ENCODE measurements around the gene SLC7A4.

SLC7A4 gene

DNA sequence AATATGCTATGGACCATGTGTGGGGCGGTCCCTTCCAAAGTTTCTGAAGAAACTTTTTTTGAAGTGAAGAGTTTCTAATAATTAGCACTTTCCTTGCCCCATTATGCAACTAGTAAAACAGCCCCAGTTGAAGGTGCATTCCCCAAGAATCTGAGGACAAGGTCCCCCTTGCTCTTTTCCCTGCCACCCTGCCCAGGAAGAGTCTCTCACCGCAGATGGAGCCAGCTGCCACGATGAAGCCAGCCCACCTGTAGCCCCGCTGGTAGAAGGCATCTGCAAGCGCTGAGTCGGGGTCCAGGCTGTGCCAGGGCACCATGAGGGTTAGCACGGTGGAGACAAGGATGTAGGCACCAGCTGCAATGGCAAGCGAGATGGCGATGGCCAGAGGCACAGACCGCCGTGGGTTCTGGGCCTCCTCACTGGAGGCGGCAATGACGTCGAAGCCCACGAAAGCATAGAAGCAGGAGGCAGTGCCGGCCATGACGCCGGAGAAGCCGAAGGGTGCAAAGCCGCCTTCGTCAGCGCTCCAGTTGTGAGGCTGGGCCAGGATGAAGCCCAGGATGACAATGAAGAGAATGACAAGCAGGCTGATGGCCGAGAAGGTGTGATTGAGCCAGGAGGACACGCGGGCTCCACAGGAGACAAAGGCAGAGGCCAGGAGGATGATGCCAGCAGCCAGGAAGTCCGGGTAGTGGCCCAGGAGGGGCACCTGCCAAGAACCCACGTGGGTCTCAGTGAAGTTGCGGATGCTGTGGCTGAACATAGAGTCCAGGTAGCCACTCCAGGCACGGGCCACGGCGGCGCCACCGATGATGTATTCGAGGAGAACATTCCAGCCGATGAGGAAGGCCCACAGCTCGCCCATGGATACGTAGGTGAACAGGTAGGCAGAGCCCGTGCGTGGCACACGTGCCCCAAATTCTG, 1.5 kb downstream of the SLC7A4 start:
- in situ Hi-C loops (cut with MboI; ENCODE audit: low pct_unique_long_range_greater_than_20kb, low sequenced_read_pairs, unreplicated experiment), result no loop called here

DNA sequence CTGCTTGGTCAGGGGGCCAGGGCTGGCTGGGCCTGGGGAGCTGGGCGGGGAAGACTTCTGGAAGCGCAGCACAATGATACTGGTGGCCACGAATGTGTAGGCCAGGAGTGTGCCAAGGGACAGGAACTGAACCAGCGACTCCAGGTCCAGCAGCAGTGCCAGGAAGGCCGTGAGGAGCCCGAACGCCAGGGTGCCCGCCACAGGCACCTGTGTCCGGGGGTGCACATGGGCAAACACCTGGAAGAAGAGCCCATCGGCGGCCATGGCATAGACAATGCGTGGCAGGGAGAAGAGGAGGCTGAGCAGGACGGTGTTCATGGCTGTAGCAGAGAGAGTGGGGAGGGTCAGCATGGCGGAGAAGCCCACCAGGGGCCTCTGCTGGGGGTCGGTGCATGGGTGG, 2.3 kb downstream of the SLC7A4 start:
- no peak for DNase-seq (ENCODE audit: low spot score)
- in situ Hi-C loops (cut with MboI; ENCODE audit: low pct_unique_long_range_greater_than_20kb, low sequenced_read_pairs, unreplicated experiment), result no loop called here
- TF ChIP-seq, protein P1, sequence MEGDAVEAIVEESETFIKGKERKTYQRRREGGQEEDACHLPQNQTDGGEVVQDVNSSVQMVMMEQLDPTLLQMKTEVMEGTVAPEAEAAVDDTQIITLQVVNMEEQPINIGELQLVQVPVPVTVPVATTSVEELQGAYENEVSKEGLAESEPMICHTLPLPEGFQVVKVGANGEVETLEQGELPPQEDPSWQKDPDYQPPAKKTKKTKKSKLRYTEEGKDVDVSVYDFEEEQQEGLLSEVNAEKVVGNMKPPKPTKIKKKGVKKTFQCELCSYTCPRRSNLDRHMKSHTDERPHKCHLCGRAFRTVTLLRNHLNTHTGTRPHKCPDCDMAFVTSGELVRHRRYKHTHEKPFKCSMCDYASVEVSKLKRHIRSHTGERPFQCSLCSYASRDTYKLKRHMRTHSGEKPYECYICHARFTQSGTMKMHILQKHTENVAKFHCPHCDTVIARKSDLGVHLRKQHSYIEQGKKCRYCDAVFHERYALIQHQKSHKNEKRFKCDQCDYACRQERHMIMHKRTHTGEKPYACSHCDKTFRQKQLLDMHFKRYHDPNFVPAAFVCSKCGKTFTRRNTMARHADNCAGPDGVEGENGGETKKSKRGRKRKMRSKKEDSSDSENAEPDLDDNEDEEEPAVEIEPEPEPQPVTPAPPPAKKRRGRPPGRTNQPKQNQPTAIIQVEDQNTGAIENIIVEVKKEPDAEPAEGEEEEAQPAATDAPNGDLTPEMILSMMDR (IDR thresholded peaks at IDR 0.05; ENCODE audit: extremely low read depth, insufficient read depth, missing control alignments), result no peak

More for the DNA sequence above, 1.5 kb downstream of the SLC7A4 start:
- TF ChIP-seq, protein P1 (IDR thresholded peaks at IDR 0.05; ENCODE audit: extremely low read depth, insufficient read depth, missing control alignments), result no peak
- no peak for DNase-seq (ENCODE audit: low spot score)

DNA sequence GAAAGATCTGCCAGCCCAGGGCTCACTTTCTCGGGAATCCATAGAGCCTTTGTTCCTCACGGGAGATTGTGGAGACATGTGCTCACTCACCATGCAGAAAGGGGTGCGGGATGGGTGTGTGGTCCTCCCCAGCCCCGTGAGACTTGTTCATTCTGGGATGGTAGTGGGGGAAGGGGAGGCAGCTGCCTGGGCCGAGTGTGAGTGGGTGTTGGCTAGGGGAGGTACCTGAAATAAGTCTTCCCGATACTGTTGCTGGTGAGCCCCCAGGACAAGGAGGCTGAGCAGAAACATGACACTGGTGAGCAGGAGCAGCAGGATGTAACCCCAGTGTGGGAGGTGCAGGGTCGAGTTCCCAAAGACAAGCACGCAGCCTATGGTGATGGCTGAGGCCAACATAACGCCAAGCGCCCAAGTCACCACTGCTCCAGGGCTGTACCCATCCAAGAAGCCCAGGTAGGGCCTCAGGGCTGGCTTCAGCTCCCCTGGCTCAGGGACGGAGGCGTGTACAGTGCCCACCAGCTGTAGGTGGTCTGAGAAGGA, 2.8 kb downstream of the SLC7A4 start:
- no peak for DNase-seq (ENCODE audit: low spot score)
- TF ChIP-seq, protein P1 (IDR thresholded peaks at IDR 0.05; ENCODE audit: extremely low read depth, insufficient read depth, missing control alignments), result no peak
- in situ Hi-C loops (cut with MboI; ENCODE audit: low pct_unique_long_range_greater_than_20kb, low sequenced_read_pairs, unreplicated experiment), result no loop called here

DNA sequence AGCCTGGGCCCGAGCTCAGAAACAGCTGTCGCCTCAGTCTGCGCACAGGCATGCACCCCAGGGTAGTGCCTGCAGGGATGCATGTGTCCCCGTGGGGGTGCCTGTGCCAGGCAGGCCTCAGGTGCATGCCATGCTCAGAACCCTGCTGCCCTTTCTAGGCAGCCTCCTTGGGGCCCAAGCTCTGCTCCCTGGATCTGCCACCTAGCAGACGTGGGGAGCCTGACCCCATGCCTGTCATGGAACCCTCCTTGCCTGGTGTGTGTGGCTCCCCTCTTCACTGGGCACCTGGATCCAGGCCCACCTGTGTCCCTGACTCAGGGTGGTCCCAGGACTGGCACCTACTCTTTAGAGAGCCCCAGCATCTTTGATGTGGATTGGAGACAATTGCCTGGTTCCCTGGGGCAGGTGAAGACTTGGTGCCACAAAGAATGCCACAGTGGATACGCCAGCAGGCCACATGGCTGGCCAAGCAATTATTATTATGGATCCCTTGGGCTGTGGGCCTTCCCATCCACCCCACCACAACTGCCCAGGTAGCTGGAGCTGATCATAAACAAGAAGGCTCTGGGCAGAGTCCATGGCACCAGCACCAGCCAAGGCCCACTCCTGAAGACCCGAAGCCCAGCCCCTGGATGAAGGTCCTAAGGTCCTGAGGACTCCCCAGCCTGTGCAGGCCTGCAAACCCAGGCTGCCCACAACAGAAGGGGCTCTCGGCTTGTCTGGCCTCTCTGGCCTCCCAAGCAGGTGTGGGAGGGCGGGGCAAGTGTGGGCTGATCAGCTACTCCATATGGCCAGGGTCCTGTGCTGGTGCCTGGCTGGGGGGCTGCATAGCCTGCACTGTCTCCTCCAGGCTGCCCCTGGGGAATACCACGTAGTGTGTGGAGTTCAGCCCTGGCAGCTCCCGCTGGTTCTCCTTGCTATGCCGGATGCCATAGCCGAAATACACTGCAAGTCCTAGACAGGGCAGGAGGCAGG, 3.8 kb downstream of the SLC7A4 start:
- DNase-seq (ENCODE audit: low spot score), result no peak

DNA sequence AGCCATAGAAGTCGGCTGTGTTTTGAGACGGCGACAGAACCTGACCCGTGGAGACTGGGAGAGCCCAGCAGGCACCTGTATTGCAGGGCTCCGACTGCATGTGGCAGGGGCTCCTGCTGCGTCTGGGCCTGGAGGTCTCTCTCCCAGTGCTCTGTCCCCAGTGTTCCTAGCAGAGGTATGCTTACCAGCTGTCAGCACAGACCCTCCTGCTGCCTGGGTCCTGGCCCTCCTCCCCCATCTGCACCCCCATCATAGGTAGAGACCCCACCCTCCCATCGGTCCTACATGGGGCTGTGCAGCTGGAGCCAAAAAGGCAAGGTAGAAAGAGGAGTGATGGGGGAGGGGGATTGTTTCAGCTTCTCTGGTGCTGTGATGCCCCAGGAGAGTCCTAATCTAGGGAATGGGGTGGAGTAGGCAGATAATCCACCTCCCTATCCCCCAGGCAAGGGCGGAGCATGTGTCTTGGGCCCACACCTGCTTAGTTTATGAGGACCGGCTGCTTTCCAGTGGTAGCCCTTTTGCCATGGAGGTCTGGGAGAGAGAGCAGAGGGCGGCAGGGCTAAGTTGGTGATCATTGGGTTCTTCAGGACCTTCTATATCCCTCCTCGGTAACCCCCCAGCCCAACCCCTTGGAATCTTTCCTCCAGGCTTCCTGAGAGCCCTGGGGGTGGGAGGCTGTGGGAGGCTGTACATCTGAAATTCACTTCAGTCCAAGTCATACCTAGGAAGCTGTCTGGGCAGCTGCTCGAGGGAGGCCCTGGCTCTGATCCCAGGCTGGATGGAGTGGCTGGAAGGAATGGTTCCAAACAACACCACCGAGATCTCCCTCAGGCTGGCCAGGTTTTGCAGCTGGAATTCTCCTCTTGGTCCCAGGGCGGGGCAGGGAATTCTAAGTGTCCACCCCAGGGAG, 5.3 kb downstream of the SLC7A4 start:
- in situ Hi-C loops (cut with MboI; ENCODE audit: low pct_unique_long_range_greater_than_20kb, low sequenced_read_pairs, unreplicated experiment), result no loop called here
- no peak for DNase-seq (ENCODE audit: low spot score)
- TF ChIP-seq, protein P1 (IDR thresholded peaks at IDR 0.05; ENCODE audit: extremely low read depth, insufficient read depth, missing control alignments), result no peak

More for the DNA sequence above, 3.8 kb downstream of the SLC7A4 start:
- TF ChIP-seq, protein P1 (IDR thresholded peaks at IDR 0.05; ENCODE audit: extremely low read depth, insufficient read depth, missing control alignments), result no peak
- in situ Hi-C loops (cut with MboI; ENCODE audit: low pct_unique_long_range_greater_than_20kb, low sequenced_read_pairs, unreplicated experiment), result no loop called here

Data from GM13977 (cell line).